Middle frontal gyrus (tissue), 1 donor: ENCODE measurements around the gene METRN.
"Not testable (repeated sequence)": the region's sequence is repeated elsewhere in the genome, so short reads cannot be mapped to it uniquely, and the experiment has no call there.

ENCODE experiments used
- DNase-seq: peaks from one replicate; pipeline ENCODE4 v3.0.0-alpha.2; 2015; ENCODE audit warnings: low spot score; ENCODE audit errors: extremely low spot score

METRN gene

GRCh38 chr16:709566-710499 lies 5.1 kb upstream of the METRN start:
- DNase-seq, result peak; percentile 79

- no peak for DNase-seq
Measured at GRCh38 chr16:710500-711075, 4.3 kb upstream of the METRN start.

GRCh38 chr16:711084-711483 lies 3.8 kb upstream of the METRN start:
- no peak for DNase-seq

- no peak for DNase-seq
Measured at GRCh38 chr16:711548-712320, 3.2 kb upstream of the METRN start.

- not testable (repeated sequence) for DNase-seq
Measured at GRCh38 chr16:712740-713250, 2.1 kb upstream of the METRN start.

- DNase-seq, result no peak
Measured at GRCh38 chr16:714079-714478, 839 bp upstream of the METRN start.

GRCh38 chr16:715477-716199 lies 720 bp downstream of the METRN start:
- no peak for DNase-seq

- DNase-seq, result peak; percentile 66
Measured at GRCh38 chr16:716200-716568, 1.3 kb downstream of the METRN start.

GRCh38 chr16:716768-717325 lies 1.9 kb downstream of the METRN start:
- no peak for DNase-seq

GRCh38 chr16:717450-718245 lies 2.7 kb downstream of the METRN start:
- DNase-seq, result no peak

- no peak for DNase-seq
Measured at GRCh38 chr16:718389-718788, 3.5 kb downstream of the METRN start.

GRCh38 chr16:718922-719321 lies 4.0 kb downstream of the METRN start:
- DNase-seq, result no peak

- DNase-seq, result no peak
Measured at GRCh38 chr16:719815-720446, 5.0 kb downstream of the METRN start.

GRCh38 chr16:720447-720989 lies 5.6 kb downstream of the METRN start:
- no peak for DNase-seq

GRCh38 chr16:720990-721764 lies 6.3 kb downstream of the METRN start, which contains the start of gene ANTKMT:
Gene ANTKMT, plus strand, starts transcription at chr16:721146. Its CDS starts 129 bp downstream, at chr16:721275.
- DNase-seq, result peak; percentile 79

GRCh38 chr16:721765-722540 lies 7.0 kb downstream of the METRN start:
- DNase-seq, result no peak

- DNase-seq, result no peak
Measured at GRCh38 chr16:722835-723633, 8.1 kb downstream of the METRN start.
